ENCODE data around the gene MELTF. TPM values are rescaled to one million over a fixed set of nuclear protein-coding genes. Genes with fewer than 3 reads are reported as not detected.

The MELTF gene
- total and polyA plus RNA-seq, 2 donors (not counting 1 experiment from before 2014, with no cell fraction given) = 0.13 to 2.9 TPM

DNA sequence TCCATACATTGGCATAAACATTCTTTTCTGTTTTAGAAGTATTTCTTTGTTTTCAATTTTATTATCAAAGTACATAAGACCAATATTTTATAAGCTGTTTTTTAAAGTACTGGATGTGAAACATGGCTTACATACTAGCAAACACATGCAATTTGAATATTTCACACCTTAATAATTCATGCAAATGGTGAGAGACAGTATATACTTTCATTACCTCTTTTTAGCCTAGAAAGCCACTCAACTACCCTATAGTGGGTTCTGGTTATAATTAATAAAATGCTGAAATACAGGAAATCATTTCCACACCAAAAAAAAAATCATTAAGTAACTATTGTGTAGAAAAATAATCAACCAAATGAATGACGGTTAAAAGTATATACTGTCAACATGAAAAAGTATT lies 38.5 kb upstream of the MELTF start:
- Mint-ChIP-seq H3K4me1 (peaks cover 13% of the 10 kb centered on the region), H3K9me3 (ENCODE audit: insufficient read depth) (no peaks in the 10 kb centered on the region), H3K4me3 (no peak overlapping the region), H3K27me3 (no peaks in the 10 kb centered on the region), H3K27ac (no peak overlapping the region)
- TF ChIP-seq, protein P1, sequence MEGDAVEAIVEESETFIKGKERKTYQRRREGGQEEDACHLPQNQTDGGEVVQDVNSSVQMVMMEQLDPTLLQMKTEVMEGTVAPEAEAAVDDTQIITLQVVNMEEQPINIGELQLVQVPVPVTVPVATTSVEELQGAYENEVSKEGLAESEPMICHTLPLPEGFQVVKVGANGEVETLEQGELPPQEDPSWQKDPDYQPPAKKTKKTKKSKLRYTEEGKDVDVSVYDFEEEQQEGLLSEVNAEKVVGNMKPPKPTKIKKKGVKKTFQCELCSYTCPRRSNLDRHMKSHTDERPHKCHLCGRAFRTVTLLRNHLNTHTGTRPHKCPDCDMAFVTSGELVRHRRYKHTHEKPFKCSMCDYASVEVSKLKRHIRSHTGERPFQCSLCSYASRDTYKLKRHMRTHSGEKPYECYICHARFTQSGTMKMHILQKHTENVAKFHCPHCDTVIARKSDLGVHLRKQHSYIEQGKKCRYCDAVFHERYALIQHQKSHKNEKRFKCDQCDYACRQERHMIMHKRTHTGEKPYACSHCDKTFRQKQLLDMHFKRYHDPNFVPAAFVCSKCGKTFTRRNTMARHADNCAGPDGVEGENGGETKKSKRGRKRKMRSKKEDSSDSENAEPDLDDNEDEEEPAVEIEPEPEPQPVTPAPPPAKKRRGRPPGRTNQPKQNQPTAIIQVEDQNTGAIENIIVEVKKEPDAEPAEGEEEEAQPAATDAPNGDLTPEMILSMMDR (IDR thresholded peaks at IDR 0.05) = no peak
- TF ChIP-seq EZH2 (IDR thresholded peaks at IDR 0.05; ENCODE audit: borderline replicate concordance, insufficient read depth, low read depth, low read length, poor library complexity, severe bottlenecking) = no peak
- no peaks in the 10 kb centered on the region for H3K27me3 ChIP-seq (replicated peaks in 1 of 4; ENCODE audit: control extremely low read depth in 1 of 4, control insufficient read depth in 3 of 4, insufficient read depth in 4 of 4, low read length in 3 of 4)
- H3K4me3 ChIP-seq (ENCODE audit: control extremely low read depth in 1 of 5, extremely low read depth in 1 of 5, insufficient read depth in 1 of 5, low read depth in 2 of 5, low read length in 4 of 5) = no peak overlapping the region
- intact Hi-C loops (cut with micrococcal nuclease) = no loop called here
- no CpG with 5 or more reads among the region's 1 CpG for WGBS (ENCODE audit: insufficient coverage)
- DNase-seq = peak; percentile 45
- H3K4me2 ChIP-seq (replicated peaks; ENCODE audit: low read depth, low read length, poor library complexity, severe bottlenecking) = peak overlapping the region; percentile 22
- CTCF ChIA-PET = no interaction called here
- POLR2A ChIA-PET = no interaction called here
- H3K79me2 ChIP-seq (ENCODE audit: control insufficient read depth, insufficient read depth, low read length) = no peaks in the 10 kb centered on the region
- no peaks in the 10 kb centered on the region for H4K20me1 ChIP-seq (ENCODE audit: control insufficient read depth, insufficient read depth, low read length, poor library complexity, severe bottlenecking)
- H3K9me3 ChIP-seq (ENCODE audit: control extremely low read depth in 1 of 3, control insufficient read depth in 2 of 3, insufficient read depth in 1 of 3, low read length in 2 of 3) = peaks cover 0 to 2% (median 0%) of the 10 kb centered on the region in 3 donors
- no peak overlapping the region for H3K9ac ChIP-seq (ENCODE audit: low read length)
- H3K36me3 ChIP-seq (replicated peaks in 1 of 2; ENCODE audit: control extremely low read depth in 1 of 2, control insufficient read depth in 1 of 2, extremely low read depth in 1 of 2, insufficient read depth in 2 of 2, low read length in 1 of 2) = peaks cover 3 to 15% of the 10 kb centered on the region in 2 experiments
- H3K27ac ChIP-seq (ENCODE audit: low read length in 2 of 2) = no peak overlapping the region
- no peak overlapping the region for H2AFZ ChIP-seq (ENCODE audit: insufficient read depth, low read depth, low read length, poor library complexity, severe bottlenecking)
- peak; percentile 33 for ATAC-seq (ENCODE audit: low read depth)
- peaks cover 4 to 10% of the 10 kb centered on the region in 2 donors for H3K4me1 ChIP-seq (ENCODE audit: control insufficient read depth in 2 of 2, insufficient read depth in 2 of 2, low read length in 2 of 2)

DNA sequence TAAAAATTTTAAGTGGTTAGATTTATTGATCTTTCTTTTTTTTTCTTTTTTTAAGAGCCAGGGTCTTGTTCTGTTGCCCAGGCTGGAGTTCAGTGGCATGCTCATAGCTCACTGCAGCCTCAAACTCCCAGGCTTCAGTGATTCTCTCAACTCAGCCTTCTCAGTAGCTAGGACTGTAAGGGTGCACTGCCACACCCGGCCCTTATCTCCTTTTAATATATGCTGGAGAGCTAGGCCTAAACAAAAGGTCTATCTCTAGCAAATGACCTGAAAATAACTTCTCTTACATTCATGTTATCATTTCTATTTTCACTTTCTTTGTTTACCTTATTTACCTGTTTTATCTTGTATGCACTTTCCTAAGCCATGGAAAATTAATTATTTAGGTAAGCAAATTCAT lies 35.2 kb upstream of the MELTF start:
- Histone ChIP-seq H4K20me1 (ENCODE audit: control insufficient read depth, insufficient read depth, low read length, poor library complexity, severe bottlenecking) (no peaks in the 10 kb centered on the region), H3K4me2 (replicated peaks; ENCODE audit: low read depth, low read length, poor library complexity, severe bottlenecking) (no peak overlapping the region), H3K9ac (ENCODE audit: low read length) (no peak overlapping the region), H3K9me3 (ENCODE audit: control extremely low read depth in 1 of 3, control insufficient read depth in 2 of 3, insufficient read depth in 1 of 3, low read length in 2 of 3) (no peaks in the 10 kb centered on the region), H3K27me3 (replicated peaks in 1 of 4; ENCODE audit: control extremely low read depth in 1 of 4, control insufficient read depth in 3 of 4, insufficient read depth in 4 of 4, low read length in 3 of 4) (no peaks in the 10 kb centered on the region), H3K4me1 (ENCODE audit: control insufficient read depth in 2 of 2, insufficient read depth in 2 of 2, low read length in 2 of 2) (peaks cover 4 to 10% of the 10 kb centered on the region in 2 donors), H3K79me2 (ENCODE audit: control insufficient read depth, insufficient read depth, low read length) (no peaks in the 10 kb centered on the region), H3K27ac (ENCODE audit: low read length in 2 of 2) (no peak overlapping the region), H3K4me3 (ENCODE audit: control extremely low read depth in 1 of 5, extremely low read depth in 1 of 5, insufficient read depth in 1 of 5, low read depth in 2 of 5, low read length in 4 of 5) (no peak overlapping the region), H3K36me3 (replicated peaks in 1 of 2; ENCODE audit: control extremely low read depth in 1 of 2, control insufficient read depth in 1 of 2, extremely low read depth in 1 of 2, insufficient read depth in 2 of 2, low read length in 1 of 2) (peaks cover 1 to 21% of the 10 kb centered on the region in 2 experiments), H2AFZ (ENCODE audit: insufficient read depth, low read depth, low read length, poor library complexity, severe bottlenecking) (no peak overlapping the region)
- no peaks in the 10 kb centered on the region for H3K27me3 Mint-ChIP-seq
- WGBS (ENCODE audit: insufficient coverage) = no CpG with 5 or more reads among the region's 1 CpG
- DNase-seq = no peak
- peaks cover 13% of the 10 kb centered on the region for H3K4me1 Mint-ChIP-seq
- no peak overlapping the region for H3K4me3 Mint-ChIP-seq
- POLR2A ChIA-PET = no interaction called here
- H3K27ac Mint-ChIP-seq = no peak overlapping the region
- CTCF ChIA-PET = no interaction called here
- no peaks in the 10 kb centered on the region for H3K9me3 Mint-ChIP-seq (ENCODE audit: insufficient read depth)
- ATAC-seq (ENCODE audit: low read depth) = no peak
- intact Hi-C loops (cut with micrococcal nuclease) = no loop called here
- TF ChIP-seq EZH2 (IDR thresholded peaks at IDR 0.05; ENCODE audit: borderline replicate concordance, insufficient read depth, low read depth, low read length, poor library complexity, severe bottlenecking) = no peak
- TF ChIP-seq, protein P1 (IDR thresholded peaks at IDR 0.05) = no peak
